GM23338 (cell line): ENCODE data around the gene LYSMD1. TPM values are rescaled to one million over a fixed set of nuclear protein-coding genes. Genes with fewer than 3 reads are reported as not detected.

Source experiments
- ATAC-seq: fragments of 200-7000 bp; cut with Tn5 transposase; 3 replicates; pipeline ENCODE4 v1.9.1; 2020
- DNase-seq: peaks from one replicate; pipeline ENCODE4 v3.0.0-alpha.2; 2015; ENCODE audit warnings: low spot score
- H2AFZ ChIP-seq: fragments of 200-600 bp; sonication (generic); 2 replicates; pipeline ENCODE4 v1.8.0; 2016; ENCODE audit warnings: antibody characterized with exemption, mild to moderate bottlenecking, moderate library complexity
- H3F3A ChIP-seq: fragments of 200-600 bp; sonication (generic); replicated peaks from 2 replicates; pipeline ENCODE4 v1.8.0; 2017; ENCODE audit warnings: antibody characterized with exemption, mixed run types, low read depth
- H3K27ac ChIP-seq: fragments of 200-600 bp; sonication (generic); 2 replicates; pipeline ENCODE4 v1.6.1; 2016; ENCODE audit warnings: low read depth
- H3K27me3 ChIP-seq: fragments of 200-600 bp; sonication (generic); 2 replicates; pipeline ENCODE4 v1.8.0; 2016; ENCODE audit warnings: mild to moderate bottlenecking, mixed run types, moderate library complexity; ENCODE audit not compliant: insufficient read depth
- H3K36me3 ChIP-seq: fragments of 200-600 bp; sonication (generic); 2 replicates; pipeline ENCODE4 v1.8.0; 2016; ENCODE audit warnings: mild to moderate bottlenecking; ENCODE audit not compliant: insufficient read depth
- H3K4me1 ChIP-seq: fragments of 200-600 bp; sonication (generic); 2 replicates; pipeline ENCODE4 v1.8.0; 2016; ENCODE audit warnings: mild to moderate bottlenecking, moderate library complexity; ENCODE audit not compliant: insufficient read depth
- H3K4me2 ChIP-seq: fragments of 200-600 bp; sonication (generic); 2 replicates; pipeline ENCODE4 v1.7.1; 2017; ENCODE audit warnings: mixed run types
- H3K4me3 ChIP-seq: fragments of 200-600 bp; sonication (generic); 2 replicates; pipeline ENCODE4 v1.6.1; 2016; ENCODE audit warnings: mixed run types
- H3K79me2 ChIP-seq: fragments of 200-600 bp; sonication (generic); replicated peaks from 2 replicates; pipeline ENCODE4 v1.8.0; 2017; ENCODE audit warnings: mild to moderate bottlenecking; ENCODE audit not compliant: insufficient read depth
- H3K9me2 ChIP-seq: fragments of 200-600 bp; sonication (generic); 2 replicates; pipeline ENCODE4 v1.8.0; 2017; ENCODE audit not compliant: insufficient read depth
- H4K20me1 ChIP-seq: fragments of 200-600 bp; sonication (generic); replicated peaks from 2 replicates; pipeline ENCODE4 v1.8.0; 2017; ENCODE audit warnings: mild to moderate bottlenecking; ENCODE audit not compliant: insufficient read depth
- H3K27ac Mint-ChIP-seq: 2 replicates; pipeline ENCODE4 v1.8.0; 2020; ENCODE audit warnings: inconsistent platforms, mild to moderate bottlenecking, moderate library complexity, mixed read lengths
- H3K27me3 Mint-ChIP-seq: 3 replicates; pipeline ENCODE4 v1.8.0; 2022; ENCODE audit warnings: low read depth, mild to moderate bottlenecking, moderate library complexity, mixed read lengths, inconsistent platforms; ENCODE audit not compliant: insufficient read depth, poor library complexity
- H3K36me3 Mint-ChIP-seq: 3 replicates; pipeline ENCODE4 v1.8.0; 2021; ENCODE audit warnings: low read depth, mild to moderate bottlenecking, inconsistent platforms, moderate library complexity, mixed read lengths
- H3K4me1 Mint-ChIP-seq: 3 replicates; pipeline ENCODE4 v1.8.0; 2020; ENCODE audit warnings: mild to moderate bottlenecking, inconsistent platforms, mixed read lengths
- H3K4me3 Mint-ChIP-seq: 3 replicates; pipeline ENCODE4 v1.8.0; 2021; ENCODE audit warnings: moderate library complexity, mild to moderate bottlenecking, inconsistent platforms, mixed read lengths
- H3K9me3 Mint-ChIP-seq: 3 replicates; pipeline ENCODE4 v1.8.0; 2020; ENCODE audit warnings: moderate library complexity, mild to moderate bottlenecking, inconsistent platforms, mixed read lengths
- EZH2 ChIP-seq: fragments of 200-600 bp; sonication (generic); IDR thresholded peaks from one replicate; pipeline ENCODE4 v1.8.0; 2017; ENCODE audit warnings: antibody characterized with exemption, mild to moderate bottlenecking, low read depth; ENCODE audit not compliant: unreplicated experiment
- polyA plus RNA-seq: library from polyadenylated mRNA; unstranded; fragments of >200 nt; fragmentation: Nextera tagmentation; extraction: Ambion mirVana; gene quantifications from 2 replicates; pipeline ENCODE4 v1.2.1, GENCODE V29; 2016
- total RNA-seq: library from RNA; depleted of rRNA; stranded (reverse); fragments of >200 nt; shearing (Covaris generic); gene quantifications from 2 replicates; pipeline ENCODE4 v1.2.3, GENCODE V29; 2014
- TF ChIP-seq, protein P1 (sequence below), 2 experiments: fragments of 200-600 bp in 1 of 2; sonication (generic) in 1 of 2; conservative IDR thresholded peaks; 2 replicates each; pipeline versions ENCODE4 v1.5.1 to v1.6.1; 2016 to 2017; ENCODE audit warnings: antibody characterized with exemption in 2 of 2, low read depth in 2 of 2, mild to moderate bottlenecking in 2 of 2, moderate library complexity in 1 of 2
- TF ChIP-seq, protein P2 (sequence below): fragments of 250-450 bp; sonication (Bioruptor Pico); IDR thresholded peaks from 2 replicates; pipeline ENCODE4 v1.5.0; 2020; ENCODE audit warnings: mild to moderate bottlenecking, moderate library complexity

The LYSMD1 gene
- total and polyA plus RNA-seq, 2 experiments from 2014 or later = 3.6 to 6.4 TPM

DNA sequence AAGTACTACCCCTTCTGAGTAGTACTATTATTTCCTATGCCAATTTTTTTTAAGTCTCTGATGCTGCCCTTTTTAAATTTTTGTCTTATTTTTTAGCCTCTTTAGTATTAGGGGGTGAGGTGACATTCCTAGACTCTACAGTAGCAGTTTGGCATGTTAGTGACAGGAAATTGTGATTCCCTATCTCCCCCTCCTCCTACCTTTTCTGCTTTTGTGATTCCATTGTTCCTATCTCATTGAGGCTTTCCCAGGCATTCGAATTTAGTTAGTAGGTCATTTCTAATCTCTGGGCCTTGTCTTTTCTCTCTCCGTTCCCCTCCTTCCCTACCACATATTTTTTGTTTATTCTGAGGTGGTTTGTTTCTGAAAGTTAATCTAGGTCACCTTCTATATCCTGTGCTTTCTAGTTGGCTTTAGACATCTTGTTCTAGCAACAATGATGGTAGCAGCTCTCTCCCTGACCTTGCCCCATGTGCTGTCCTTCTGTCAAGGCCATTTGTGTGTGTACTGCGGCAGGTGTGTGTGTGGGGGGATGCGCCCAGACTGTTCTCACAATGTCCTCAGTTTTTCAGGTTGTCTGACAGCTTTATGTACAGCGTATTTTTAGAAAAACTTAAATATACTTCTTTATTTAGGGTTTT, 40.8 kb downstream of the LYSMD1 start:
- Histone ChIP-seq H3K9me2 (no peaks in the 10 kb centered on the region), H3F3A (0 out of 2 replicates have a peak, but pooled peaks cover 2% of the 10 kb centered on the region), H2AFZ (peak overlapping the region; percentile 61; the same call in 1 of the 2 replicates), H3K4me1 (peaks cover 12% of the 10 kb centered on the region), H4K20me1 (no peaks in the 10 kb centered on the region), H3K79me2 (no peaks in the 10 kb centered on the region), H3K4me2 (peak overlapping the region; percentile 49), H3K27me3 (no peaks in the 10 kb centered on the region), H3K4me3 (peak overlapping the region; percentile 25; the same call in 1 of the 2 replicates), H3K27ac (no peak overlapping the region), H3K36me3 (no peaks in the 10 kb centered on the region)
- H3K4me3 Mint-ChIP-seq = no peak overlapping the region
- peak overlapping the region; percentile 9; the same call in 1 of the 2 replicates for H3K27ac Mint-ChIP-seq
- peak; percentile 47 for DNase-seq
- no peaks in the 10 kb centered on the region for H3K36me3 Mint-ChIP-seq
- ATAC-seq = peak; percentile 37; the same call in 2 of the 3 replicates
- peaks cover 20% of the 10 kb centered on the region for H3K4me1 Mint-ChIP-seq
- TF ChIP-seq, protein P1, sequence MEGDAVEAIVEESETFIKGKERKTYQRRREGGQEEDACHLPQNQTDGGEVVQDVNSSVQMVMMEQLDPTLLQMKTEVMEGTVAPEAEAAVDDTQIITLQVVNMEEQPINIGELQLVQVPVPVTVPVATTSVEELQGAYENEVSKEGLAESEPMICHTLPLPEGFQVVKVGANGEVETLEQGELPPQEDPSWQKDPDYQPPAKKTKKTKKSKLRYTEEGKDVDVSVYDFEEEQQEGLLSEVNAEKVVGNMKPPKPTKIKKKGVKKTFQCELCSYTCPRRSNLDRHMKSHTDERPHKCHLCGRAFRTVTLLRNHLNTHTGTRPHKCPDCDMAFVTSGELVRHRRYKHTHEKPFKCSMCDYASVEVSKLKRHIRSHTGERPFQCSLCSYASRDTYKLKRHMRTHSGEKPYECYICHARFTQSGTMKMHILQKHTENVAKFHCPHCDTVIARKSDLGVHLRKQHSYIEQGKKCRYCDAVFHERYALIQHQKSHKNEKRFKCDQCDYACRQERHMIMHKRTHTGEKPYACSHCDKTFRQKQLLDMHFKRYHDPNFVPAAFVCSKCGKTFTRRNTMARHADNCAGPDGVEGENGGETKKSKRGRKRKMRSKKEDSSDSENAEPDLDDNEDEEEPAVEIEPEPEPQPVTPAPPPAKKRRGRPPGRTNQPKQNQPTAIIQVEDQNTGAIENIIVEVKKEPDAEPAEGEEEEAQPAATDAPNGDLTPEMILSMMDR (conservative IDR thresholded peaks at IDR 0.05; ENCODE audit: low read depth in 2 of 2) = no peak
- TF ChIP-seq, protein P2, sequence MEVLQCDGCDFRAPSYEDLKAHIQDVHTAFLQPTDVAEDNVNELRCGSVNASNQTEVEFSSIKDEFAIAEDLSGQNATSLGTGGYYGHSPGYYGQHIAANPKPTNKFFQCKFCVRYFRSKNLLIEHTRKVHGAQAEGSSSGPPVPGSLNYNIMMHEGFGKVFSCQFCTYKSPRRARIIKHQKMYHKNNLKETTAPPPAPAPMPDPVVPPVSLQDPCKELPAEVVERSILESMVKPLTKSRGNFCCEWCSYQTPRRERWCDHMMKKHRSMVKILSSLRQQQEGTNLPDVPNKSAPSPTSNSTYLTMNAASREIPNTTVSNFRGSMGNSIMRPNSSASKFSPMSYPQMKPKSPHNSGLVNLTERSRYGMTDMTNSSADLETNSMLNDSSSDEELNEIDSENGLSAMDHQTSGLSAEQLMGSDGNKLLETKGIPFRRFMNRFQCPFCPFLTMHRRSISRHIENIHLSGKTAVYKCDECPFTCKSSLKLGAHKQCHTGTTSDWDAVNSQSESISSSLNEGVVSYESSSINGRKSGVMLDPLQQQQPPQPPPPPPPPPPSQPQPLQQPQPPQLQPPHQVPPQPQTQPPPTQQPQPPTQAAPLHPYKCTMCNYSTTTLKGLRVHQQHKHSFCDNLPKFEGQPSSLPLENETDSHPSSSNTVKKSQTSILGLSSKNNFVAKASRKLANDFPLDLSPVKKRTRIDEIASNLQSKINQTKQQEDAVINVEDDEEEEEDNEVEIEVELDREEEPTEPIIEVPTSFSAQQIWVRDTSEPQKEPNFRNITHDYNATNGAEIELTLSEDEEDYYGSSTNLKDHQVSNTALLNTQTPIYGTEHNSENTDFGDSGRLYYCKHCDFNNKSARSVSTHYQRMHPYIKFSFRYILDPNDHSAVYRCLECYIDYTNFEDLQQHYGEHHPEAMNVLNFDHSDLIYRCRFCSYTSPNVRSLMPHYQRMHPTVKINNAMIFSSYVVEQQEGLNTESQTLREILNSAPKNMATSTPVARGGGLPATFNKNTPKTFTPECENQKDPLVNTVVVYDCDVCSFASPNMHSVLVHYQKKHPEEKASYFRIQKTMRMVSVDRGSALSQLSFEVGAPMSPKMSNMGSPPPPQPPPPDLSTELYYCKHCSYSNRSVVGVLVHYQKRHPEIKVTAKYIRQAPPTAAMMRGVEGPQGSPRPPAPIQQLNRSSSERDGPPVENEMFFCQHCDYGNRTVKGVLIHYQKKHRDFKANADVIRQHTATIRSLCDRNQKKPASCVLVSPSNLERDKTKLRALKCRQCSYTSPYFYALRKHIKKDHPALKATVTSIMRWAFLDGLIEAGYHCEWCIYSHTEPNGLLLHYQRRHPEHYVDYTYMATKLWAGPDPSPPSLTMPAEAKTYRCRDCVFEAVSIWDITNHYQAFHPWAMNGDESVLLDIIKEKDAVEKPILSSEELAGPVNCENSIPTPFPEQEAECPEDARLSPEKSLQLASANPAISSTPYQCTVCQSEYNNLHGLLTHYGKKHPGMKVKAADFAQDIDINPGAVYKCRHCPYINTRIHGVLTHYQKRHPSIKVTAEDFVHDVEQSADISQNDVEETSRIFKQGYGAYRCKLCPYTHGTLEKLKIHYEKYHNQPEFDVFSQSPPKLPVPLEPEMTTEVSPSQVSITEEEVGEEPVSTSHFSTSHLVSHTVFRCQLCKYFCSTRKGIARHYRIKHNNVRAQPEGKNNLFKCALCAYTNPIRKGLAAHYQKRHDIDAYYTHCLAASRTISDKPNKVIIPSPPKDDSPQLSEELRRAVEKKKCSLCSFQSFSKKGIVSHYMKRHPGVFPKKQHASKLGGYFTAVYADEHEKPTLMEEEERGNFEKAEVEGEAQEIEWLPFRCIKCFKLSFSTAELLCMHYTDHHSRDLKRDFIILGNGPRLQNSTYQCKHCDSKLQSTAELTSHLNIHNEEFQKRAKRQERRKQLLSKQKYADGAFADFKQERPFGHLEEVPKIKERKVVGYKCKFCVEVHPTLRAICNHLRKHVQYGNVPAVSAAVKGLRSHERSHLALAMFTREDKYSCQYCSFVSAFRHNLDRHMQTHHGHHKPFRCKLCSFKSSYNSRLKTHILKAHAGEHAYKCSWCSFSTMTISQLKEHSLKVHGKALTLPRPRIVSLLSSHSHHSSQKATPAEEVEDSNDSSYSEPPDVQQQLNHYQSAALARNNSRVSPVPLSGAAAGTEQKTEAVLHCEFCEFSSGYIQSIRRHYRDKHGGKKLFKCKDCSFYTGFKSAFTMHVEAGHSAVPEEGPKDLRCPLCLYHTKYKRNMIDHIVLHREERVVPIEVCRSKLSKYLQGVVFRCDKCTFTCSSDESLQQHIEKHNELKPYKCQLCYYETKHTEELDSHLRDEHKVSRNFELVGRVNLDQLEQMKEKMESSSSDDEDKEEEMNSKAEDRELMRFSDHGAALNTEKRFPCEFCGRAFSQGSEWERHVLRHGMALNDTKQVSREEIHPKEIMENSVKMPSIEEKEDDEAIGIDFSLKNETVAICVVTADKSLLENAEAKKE (CRISPR knock-in tag) = no peak
- TF ChIP-seq EZH2 = no peak
- no peaks in the 10 kb centered on the region for H3K9me3 Mint-ChIP-seq
- H3K27me3 Mint-ChIP-seq = peaks cover 8% of the 10 kb centered on the region
